Measurements from ENCODE around the gene KCNQ5. TPM values are rescaled to one million over a fixed set of nuclear protein-coding genes. Genes with fewer than 3 reads are reported as not detected.

KCNQ5 gene
- total RNA-seq, 2 donors from 2014 or later: 0.22 to 0.56 TPM

GRCh38 chr6:73194744-73195143, 572.9 kb downstream of the KCNQ5 start:
- Histone ChIP-seq H3K4me1 (no peaks in the 10 kb centered on the region), H3K4me3 (no peak overlapping the region), H3K36me3 (no peaks in the 10 kb centered on the region), H3K27ac (no peak overlapping the region), H3K9ac (ENCODE audit: low read depth in 2 of 2, low read length in 2 of 2) (no peak overlapping the region), H3K9me3 (no peaks in the 10 kb centered on the region), H3K27me3 (no peaks in the 10 kb centered on the region)
- no peak for TF ChIP-seq CTCF (IDR thresholded peaks at IDR 0.05)
- intact Hi-C loops (cut with DNase I): no loop called here
- no peak for DNase-seq

- intact Hi-C loops (cut with DNase I): no loop called here
- H3K9me3 ChIP-seq: no peaks in the 10 kb centered on the region
- H3K4me3 ChIP-seq: no peak overlapping the region
- H3K9ac ChIP-seq (ENCODE audit: low read depth in 2 of 2, low read length in 2 of 2): no peak overlapping the region
- no peaks in the 10 kb centered on the region for H3K4me1 ChIP-seq
- H3K27ac ChIP-seq: no peak overlapping the region
- no peaks in the 10 kb centered on the region for H3K27me3 ChIP-seq
- TF ChIP-seq CTCF (IDR thresholded peaks at IDR 0.05): no peak
- no peak for DNase-seq
- no peaks in the 10 kb centered on the region for H3K36me3 ChIP-seq
Measured at GRCh38 chr6:73200247-73200646, 578.4 kb downstream of the KCNQ5 start.

- Histone ChIP-seq H3K9ac (ENCODE audit: low read depth in 2 of 2, low read length in 2 of 2) (no peak overlapping the region), H3K9me3 (no peaks in the 10 kb centered on the region), H3K4me3 (no peak overlapping the region), H3K36me3 (no peaks in the 10 kb centered on the region), H3K27ac (no peak overlapping the region), H3K4me1 (no peaks in the 10 kb centered on the region), H3K27me3 (no peaks in the 10 kb centered on the region)
- TF ChIP-seq CTCF (IDR thresholded peaks at IDR 0.05): no peak
- intact Hi-C loops (cut with DNase I): no loop called here
- no peak for DNase-seq
Measured at GRCh38 chr6:73200735-73201134, 578.9 kb downstream of the KCNQ5 start.

- no peak overlapping the region for H3K9ac ChIP-seq (ENCODE audit: low read depth in 2 of 2, low read length in 2 of 2)
- no peak for TF ChIP-seq CTCF (IDR thresholded peaks at IDR 0.05)
- H3K27ac ChIP-seq: no peak overlapping the region
- no peaks in the 10 kb centered on the region for H3K27me3 ChIP-seq
- no peaks in the 10 kb centered on the region for H3K9me3 ChIP-seq
- intact Hi-C loops (cut with DNase I): no loop called here
- no peaks in the 10 kb centered on the region for H3K4me1 ChIP-seq
- no peaks in the 10 kb centered on the region for H3K36me3 ChIP-seq
- no peak overlapping the region for H3K4me3 ChIP-seq
- no peak for DNase-seq
Measured at GRCh38 chr6:73203098-73203497, 581.2 kb downstream of the KCNQ5 start.

GRCh38 chr6:73204252-73204651, 582.4 kb downstream of the KCNQ5 start:
- intact Hi-C loops (cut with DNase I): no loop called here
- Histone ChIP-seq H3K36me3 (no peaks in the 10 kb centered on the region), H3K4me3 (no peak overlapping the region), H3K9ac (ENCODE audit: low read depth in 2 of 2, low read length in 2 of 2) (no peak overlapping the region), H3K9me3 (no peaks in the 10 kb centered on the region), H3K4me1 (no peaks in the 10 kb centered on the region), H3K27me3 (no peaks in the 10 kb centered on the region), H3K27ac (no peak overlapping the region)
- TF ChIP-seq CTCF (IDR thresholded peaks at IDR 0.05): no peak
- no peak for DNase-seq
